ENCODE data around the gene KIF22.

DNA sequence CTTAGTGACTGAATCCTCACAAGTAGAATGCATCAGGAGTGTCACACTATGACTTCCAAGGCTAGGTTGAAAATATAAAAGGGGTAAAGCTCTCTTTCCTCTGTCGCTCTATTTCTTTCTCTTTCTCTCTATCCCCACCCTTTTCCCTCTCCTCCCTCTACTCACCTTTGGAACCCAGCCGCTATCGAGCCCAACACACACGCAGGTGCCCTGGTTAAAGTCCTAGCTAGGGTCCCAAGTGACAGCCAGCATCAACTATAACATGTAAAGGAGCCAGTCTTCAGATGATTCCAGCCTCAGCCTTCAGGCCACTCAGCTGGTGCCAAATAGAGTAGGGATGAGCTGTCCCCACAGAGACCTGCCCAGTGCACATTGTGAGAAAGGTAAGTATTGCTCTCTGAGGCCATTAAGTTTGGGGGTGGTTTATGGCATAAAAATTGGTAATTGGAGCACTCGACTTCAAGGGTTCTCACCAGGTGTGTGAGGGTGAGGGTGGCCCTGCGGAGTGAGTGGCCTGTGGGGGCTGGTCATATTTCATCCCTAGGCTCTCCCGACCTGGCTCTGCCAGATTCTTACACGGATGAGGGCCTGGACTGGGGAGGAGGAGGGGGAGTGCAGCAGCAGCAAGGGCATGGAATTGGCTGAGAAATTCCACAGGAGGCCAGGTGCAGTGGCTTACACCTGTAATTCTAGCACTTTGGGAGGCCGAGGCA lies 29.8 kb upstream of the KIF22 start:
- TF ChIP-seq CTCF (IDR thresholded peaks at IDR 0.05; ENCODE audit: insufficient read depth, low read depth, low read length) (no peak), EZH2 (IDR thresholded peaks at IDR 0.05; ENCODE audit: insufficient read depth, low read length) (no peak)

All from astrocyte (in vitro differentiated cells and primary cell).